Airway epithelial cell (primary cell): ENCODE data around the gene EIF4ENIF1. TPM values are rescaled to one million over a fixed set of nuclear protein-coding genes. Genes with fewer than 3 reads are reported as not detected.

Experiments used
- total RNA-seq: library from RNA; depleted of rRNA; stranded (reverse); fragments of >200 nt; gene quantifications from 2 replicates; pipeline ENCODE4 v1.2.3, GENCODE V29; 2015

The EIF4ENIF1 gene, protein sequence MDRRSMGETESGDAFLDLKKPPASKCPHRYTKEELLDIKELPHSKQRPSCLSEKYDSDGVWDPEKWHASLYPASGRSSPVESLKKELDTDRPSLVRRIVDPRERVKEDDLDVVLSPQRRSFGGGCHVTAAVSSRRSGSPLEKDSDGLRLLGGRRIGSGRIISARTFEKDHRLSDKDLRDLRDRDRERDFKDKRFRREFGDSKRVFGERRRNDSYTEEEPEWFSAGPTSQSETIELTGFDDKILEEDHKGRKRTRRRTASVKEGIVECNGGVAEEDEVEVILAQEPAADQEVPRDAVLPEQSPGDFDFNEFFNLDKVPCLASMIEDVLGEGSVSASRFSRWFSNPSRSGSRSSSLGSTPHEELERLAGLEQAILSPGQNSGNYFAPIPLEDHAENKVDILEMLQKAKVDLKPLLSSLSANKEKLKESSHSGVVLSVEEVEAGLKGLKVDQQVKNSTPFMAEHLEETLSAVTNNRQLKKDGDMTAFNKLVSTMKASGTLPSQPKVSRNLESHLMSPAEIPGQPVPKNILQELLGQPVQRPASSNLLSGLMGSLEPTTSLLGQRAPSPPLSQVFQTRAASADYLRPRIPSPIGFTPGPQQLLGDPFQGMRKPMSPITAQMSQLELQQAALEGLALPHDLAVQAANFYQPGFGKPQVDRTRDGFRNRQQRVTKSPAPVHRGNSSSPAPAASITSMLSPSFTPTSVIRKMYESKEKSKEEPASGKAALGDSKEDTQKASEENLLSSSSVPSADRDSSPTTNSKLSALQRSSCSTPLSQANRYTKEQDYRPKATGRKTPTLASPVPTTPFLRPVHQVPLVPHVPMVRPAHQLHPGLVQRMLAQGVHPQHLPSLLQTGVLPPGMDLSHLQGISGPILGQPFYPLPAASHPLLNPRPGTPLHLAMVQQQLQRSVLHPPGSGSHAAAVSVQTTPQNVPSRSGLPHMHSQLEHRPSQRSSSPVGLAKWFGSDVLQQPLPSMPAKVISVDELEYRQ
- 6.0 and 8.5 TPM in 2 replicates for total RNA-seq

DNA sequence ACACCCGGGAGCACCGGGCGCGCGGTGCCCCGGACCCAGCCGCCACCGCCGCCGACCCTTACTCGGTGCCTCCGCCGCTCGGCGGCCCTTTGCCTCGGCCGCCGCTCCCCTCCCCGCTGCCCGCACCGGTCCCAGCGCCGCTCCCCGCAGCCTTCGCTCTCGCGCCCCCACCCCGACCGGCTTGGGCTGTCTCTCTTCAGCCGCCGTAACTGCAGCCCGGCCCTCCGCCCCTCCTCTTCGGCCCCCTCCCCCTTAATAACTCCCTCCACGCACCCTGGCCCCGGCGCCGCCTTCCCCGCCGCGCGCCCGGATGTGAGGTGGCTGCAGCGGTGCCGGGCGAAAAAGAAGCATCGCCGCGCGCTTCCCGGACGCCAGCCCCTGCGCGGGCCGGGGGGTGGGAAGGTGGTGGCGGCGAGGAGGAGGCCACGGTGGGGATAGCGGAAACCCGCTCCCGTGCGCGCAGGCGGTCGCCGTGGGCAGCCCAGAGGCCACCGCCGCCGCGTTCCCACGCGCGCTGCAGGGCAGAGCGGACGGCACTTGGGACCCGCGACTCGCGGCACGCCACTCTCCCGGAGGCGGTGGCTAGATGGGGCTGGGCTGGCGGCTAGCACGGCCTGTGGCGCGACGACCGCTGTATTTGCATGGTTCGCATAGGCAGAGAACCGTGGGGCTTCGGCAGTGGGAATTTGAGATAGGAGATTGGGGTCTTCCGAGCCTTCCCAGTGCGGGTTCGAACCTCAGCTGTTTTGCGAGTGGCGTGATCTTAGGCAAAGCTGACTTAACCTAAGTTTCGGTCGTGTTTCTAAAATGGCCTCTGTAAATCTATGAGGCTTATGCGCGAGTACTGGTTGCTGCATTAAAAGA, at the start of gene EIF4ENIF1:
Gene EIF4ENIF1, minus strand, starts transcription at position 211 of the 864 bp plus-strand sequence. CDS start 1,124 bp downstream, outside the sequence.

DNA sequence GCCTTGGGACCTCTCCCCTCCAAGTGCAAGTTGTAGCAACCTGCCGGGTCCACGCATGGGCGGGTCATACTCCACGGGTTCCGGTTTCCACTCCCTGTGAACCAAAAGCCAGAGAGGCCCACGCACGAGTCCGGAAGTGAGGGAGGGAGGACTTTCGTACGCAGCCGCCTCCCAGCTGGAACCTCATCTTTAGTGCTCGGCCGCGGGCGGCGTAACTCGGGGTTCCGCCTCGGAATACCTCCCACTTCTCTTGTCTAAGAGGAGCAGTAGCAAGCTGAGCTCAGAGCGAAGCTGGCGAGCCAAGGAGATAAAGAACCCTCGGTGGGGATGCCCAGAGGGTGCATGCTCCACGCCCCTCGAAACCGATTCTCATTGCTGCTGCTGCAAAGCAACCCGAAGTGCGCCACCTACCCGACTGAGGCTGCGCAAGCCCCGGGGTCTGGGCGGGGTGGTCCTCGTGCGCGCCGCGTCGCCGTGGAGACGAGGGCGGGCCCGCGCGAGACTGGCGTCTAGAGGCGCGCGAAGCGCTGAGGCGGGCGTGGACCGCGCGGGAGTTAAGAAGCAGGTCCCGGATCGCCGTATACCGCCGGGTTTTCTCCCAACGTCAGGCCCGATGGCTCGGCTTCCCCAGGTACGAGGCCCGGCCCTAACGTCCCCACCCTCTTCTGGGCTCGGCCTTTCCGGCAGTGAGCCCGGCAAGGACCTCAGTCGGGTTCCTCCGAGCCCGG, 6.5 kb upstream of the EIF4ENIF1 start, which contains the start of gene SFI1:
Gene SFI1, plus strand, starts transcription at position 530 of the 728 bp plus-strand sequence. CDS start 11,749 bp downstream, outside the sequence.

DNA sequence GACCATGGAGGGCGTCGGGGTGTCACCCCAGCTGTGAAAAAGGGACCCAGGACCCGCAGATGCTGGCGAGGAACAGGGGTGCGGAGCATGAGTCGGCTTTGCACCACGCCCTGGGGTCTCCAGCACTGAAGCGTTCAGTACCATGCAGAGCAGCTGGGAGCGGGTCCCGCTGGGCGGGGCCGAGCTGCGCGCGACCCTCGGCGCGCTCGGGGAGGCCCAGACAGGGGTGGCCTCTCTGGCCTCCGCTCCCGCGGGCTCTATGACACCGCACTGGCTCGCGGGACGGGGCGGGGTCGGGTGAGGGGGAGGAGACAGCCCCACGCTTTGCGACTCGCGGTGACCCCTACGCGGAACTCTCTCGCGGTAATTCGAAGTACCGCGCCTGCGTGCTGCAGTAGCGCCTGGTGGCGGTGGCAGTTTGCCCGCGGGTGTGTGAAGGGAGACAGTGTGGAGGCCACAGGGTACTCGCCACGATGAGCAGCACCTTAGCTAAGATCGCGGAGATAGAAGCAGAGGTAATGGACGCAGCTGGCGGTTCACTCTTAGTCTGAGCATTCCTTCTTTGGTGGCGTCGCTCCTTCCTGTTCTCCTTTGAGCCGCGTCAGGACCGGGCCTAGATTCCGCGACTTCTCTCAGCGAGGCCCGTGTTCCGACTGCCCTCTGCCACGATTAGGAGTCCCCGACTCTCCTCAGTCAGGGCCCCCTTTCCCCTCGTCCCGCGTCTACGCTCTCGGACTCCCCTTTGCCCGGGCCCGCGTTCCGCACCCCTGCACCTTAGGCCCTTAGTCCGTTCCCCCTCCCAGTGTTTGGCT, 90.2 kb downstream of the EIF4ENIF1 start, which contains the start of gene DRG1:
Gene DRG1, plus strand, starts transcription at position 394 of the 812 bp plus-strand sequence. Its CDS starts 80 bp downstream, at position 474.

Other genes with a start within 250 kb of the EIF4ENIF1 start
- gene PIK3IP1, start 197.4 kb downstream of the EIF4ENIF1 start, total RNA-seq: 22.2 and 25.8 TPM in 2 replicates
- 10.5 and 12.7 TPM in 2 replicates for gene PATZ1, start 143.5 kb downstream of the EIF4ENIF1 start, total RNA-seq
- 78.3 and 81.9 TPM in 2 replicates for gene DRG1, start 90.2 kb downstream of the EIF4ENIF1 start, total RNA-seq
- gene SFI1, start 6.7 kb upstream of the EIF4ENIF1 start, total RNA-seq: 11.7 and 18.4 TPM in 2 replicates
- gene PISD, start 172.4 kb upstream of the EIF4ENIF1 start, total RNA-seq: 33.9 and 34.2 TPM in 2 replicates